Measurements from ENCODE around the gene TWSG1.
"Not testable (repeated sequence)": the region's sequence is repeated elsewhere in the genome, so short reads cannot be mapped to it uniquely, and the experiment has no call there.

The TWSG1 gene

GRCh38 chr18:9387891-9388290 lies 53.3 kb downstream of the TWSG1 start:
- no peak for DNase-seq

GRCh38 chr18:9389706-9390105 lies 55.1 kb downstream of the TWSG1 start:
- DNase-seq: no peak

GRCh38 chr18:9392726-9393125 lies 58.2 kb downstream of the TWSG1 start:
- DNase-seq: no peak

GRCh38 chr18:9394046-9394445 lies 59.5 kb downstream of the TWSG1 start:
- no peak for DNase-seq

- DNase-seq: peak in 1 of 51 donors; percentile 3
These were observed 65.6 kb downstream of the TWSG1 start for GRCh38 chr18:9400197-9400596.

- DNase-seq: no peak
These were observed 66.6 kb downstream of the TWSG1 start for GRCh38 chr18:9401176-9401575.

GRCh38 chr18:9402358-9403007 lies 67.9 kb downstream of the TWSG1 start:
- not testable (repeated sequence) for DNase-seq

- no peak for DNase-seq
These were observed 69.4 kb downstream of the TWSG1 start for GRCh38 chr18:9403795-9404564.

- DNase-seq: no peak
These were observed 70.0 kb downstream of the TWSG1 start for GRCh38 chr18:9404565-9405060.

GRCh38 chr18:9405130-9405529 lies 70.6 kb downstream of the TWSG1 start:
- DNase-seq: no peak

GRCh38 chr18:9405977-9406376 lies 71.4 kb downstream of the TWSG1 start:
- DNase-seq: no peak

GRCh38 chr18:9410515-9410914 lies 75.9 kb downstream of the TWSG1 start:
- no peak for DNase-seq

- DNase-seq: no peak
These were observed 79.0 kb downstream of the TWSG1 start for GRCh38 chr18:9413576-9413975.

GRCh38 chr18:9416563-9417072 lies 82.0 kb downstream of the TWSG1 start:
- DNase-seq: no peak

- peak in 5 of 51 donors; percentile 5 to 17 (median 8) for DNase-seq
These were observed 82.7 kb downstream of the TWSG1 start for GRCh38 chr18:9417073-9417851.

GRCh38 chr18:9418047-9418690 lies 83.6 kb downstream of the TWSG1 start:
- DNase-seq: no peak

GRCh38 chr18:9419956-9420631 lies 85.5 kb downstream of the TWSG1 start:
- DNase-seq: no peak

GRCh38 chr18:9421096-9421900 lies 86.7 kb downstream of the TWSG1 start:
- no peak for DNase-seq

- DNase-seq: no peak
These were observed 87.3 kb downstream of the TWSG1 start for GRCh38 chr18:9421901-9422327.
